HEK293 (cell line): ENCODE results near the gene ACP7.

ENCODE experiments used
- KLF9 ChIP-seq: fragments of 450-650 bp; formaldehyde crosslinking; IDR thresholded peaks from 2 replicates; pipeline ENCODE4 v1.5.1; 2016; ENCODE audit warnings: missing biosample characterization, missing genetic modification characterization, low read depth
- MYNN ChIP-seq: fragments of 450-650 bp; formaldehyde crosslinking; IDR thresholded peaks from 2 replicates; pipeline ENCODE4 v1.5.1; 2016; ENCODE audit warnings: missing biosample characterization, missing genetic modification characterization, borderline replicate concordance
- SETDB1 ChIP-seq: IDR thresholded peaks from one replicate; pipeline ENCODE4 v1.6.1; 2017; ENCODE audit warnings: mild to moderate bottlenecking, low read length, moderate library complexity, mixed read lengths; ENCODE audit not compliant: insufficient read length
- ZBTB1 ChIP-seq: fragments of 450-650 bp; formaldehyde crosslinking; IDR thresholded peaks from 2 replicates; pipeline ENCODE4 v1.5.1; 2016; ENCODE audit warnings: missing biosample characterization, missing genetic modification characterization
- ZNF114 ChIP-seq: fragments of 450-650 bp; formaldehyde crosslinking; IDR thresholded peaks from 2 replicates; pipeline ENCODE4 v1.5.0; 2017; ENCODE audit warnings: missing biosample characterization, missing genetic modification characterization
- ZNF157 ChIP-seq: fragments of 450-650 bp; formaldehyde crosslinking; IDR thresholded peaks from 2 replicates; pipeline ENCODE4 v1.5.1; 2016; ENCODE audit warnings: missing biosample characterization, missing genetic modification characterization
- ZNF174 ChIP-seq: fragments of 450-650 bp; formaldehyde crosslinking; IDR thresholded peaks from 2 replicates; pipeline ENCODE4 v1.5.0; 2017; ENCODE audit warnings: missing biosample characterization, mild to moderate bottlenecking, missing genetic modification characterization
- ZNF2 ChIP-seq: fragments of 450-650 bp; formaldehyde crosslinking; IDR thresholded peaks from 2 replicates; pipeline ENCODE4 v1.5.1; 2016; ENCODE audit warnings: missing biosample characterization, missing genetic modification characterization
- ZNF202 ChIP-seq: fragments of 450-650 bp; formaldehyde crosslinking; IDR thresholded peaks from 2 replicates; pipeline ENCODE4 v1.5.1; 2016; ENCODE audit warnings: missing biosample characterization, missing genetic modification characterization, borderline replicate concordance
- ZNF223 ChIP-seq: fragments of 450-650 bp; formaldehyde crosslinking; IDR thresholded peaks from 2 replicates; pipeline ENCODE4 v1.5.1; 2016; ENCODE audit warnings: missing biosample characterization, missing genetic modification characterization
- ZNF324 ChIP-seq: fragments of 450-650 bp; formaldehyde crosslinking; IDR thresholded peaks from 2 replicates; pipeline ENCODE4 v1.5.1; 2016; ENCODE audit warnings: missing biosample characterization, missing genetic modification characterization
- ZNF335 ChIP-seq: fragments of 450-650 bp; formaldehyde crosslinking; conservative IDR thresholded peaks from 2 replicates; pipeline ENCODE4 v1.5.1; 2016; ENCODE audit warnings: missing biosample characterization, missing genetic modification characterization
- ZNF391 ChIP-seq: fragments of 450-650 bp; formaldehyde crosslinking; IDR thresholded peaks from 2 replicates; pipeline ENCODE4 v1.5.1; 2016; ENCODE audit warnings: low read depth, missing biosample characterization, missing genetic modification characterization, borderline replicate concordance
- ZNF48 ChIP-seq: fragments of 450-650 bp; formaldehyde crosslinking; IDR thresholded peaks from 2 replicates; pipeline ENCODE4 v1.5.1; 2016; ENCODE audit warnings: missing biosample characterization, missing genetic modification characterization
- ZNF544 ChIP-seq: fragments of 450-650 bp; formaldehyde crosslinking; IDR thresholded peaks from 2 replicates; pipeline ENCODE4 v1.5.0; 2017; ENCODE audit warnings: missing biosample characterization, missing genetic modification characterization
- ZNF555 ChIP-seq: fragments of 450-650 bp; formaldehyde crosslinking; conservative IDR thresholded peaks from 2 replicates; pipeline ENCODE4 v1.5.1; 2017; ENCODE audit warnings: missing biosample characterization, mild to moderate bottlenecking, missing genetic modification characterization, inconsistent platforms
- ZNF623 ChIP-seq: fragments of 450-650 bp; formaldehyde crosslinking; IDR thresholded peaks from 2 replicates; pipeline ENCODE4 v1.5.1; 2016; ENCODE audit warnings: missing biosample characterization, missing genetic modification characterization
- ZNF626 ChIP-seq: fragments of 450-650 bp; sonication (Bioruptor Pico); formaldehyde crosslinking; IDR thresholded peaks from 2 replicates; pipeline ENCODE4 v1.5.1; 2018; ENCODE audit warnings: missing biosample characterization, missing genetic modification characterization, inconsistent platforms
- ZNF76 ChIP-seq: fragments of 450-650 bp; formaldehyde crosslinking; IDR thresholded peaks from 2 replicates; pipeline ENCODE4; 2016; ENCODE audit warnings: low read depth, missing biosample characterization, missing genetic modification characterization, borderline replicate concordance
- TF ChIP-seq, protein P1 (sequence below): fragments of 450-650 bp; formaldehyde crosslinking; IDR thresholded peaks from 2 replicates; pipeline ENCODE4 v1.5.1; 2016; ENCODE audit warnings: missing biosample characterization, missing genetic modification characterization
- TF ChIP-seq, protein P2 (sequence below): fragments of 450-650 bp; formaldehyde crosslinking; IDR thresholded peaks from 2 replicates; pipeline ENCODE4 v1.5.1; 2016; ENCODE audit warnings: missing biosample characterization, missing genetic modification characterization
- TF ChIP-seq, protein P3 (sequence below): fragments of 450-650 bp; formaldehyde crosslinking; IDR thresholded peaks from 2 replicates; pipeline ENCODE4 v1.5.0; 2017; ENCODE audit warnings: missing biosample characterization, missing genetic modification characterization, borderline replicate concordance
- TF ChIP-seq, protein P4 (sequence below): fragments of 450-650 bp; formaldehyde crosslinking; IDR thresholded peaks from 2 replicates; pipeline ENCODE4 v1.5.1; 2016; ENCODE audit warnings: missing biosample characterization, missing genetic modification characterization, low read depth
- TF ChIP-seq, protein P5 (sequence below): fragments of 450-650 bp; formaldehyde crosslinking; IDR thresholded peaks from 2 replicates; pipeline ENCODE4 v1.5.1; 2016; ENCODE audit warnings: missing biosample characterization, missing genetic modification characterization
- TF ChIP-seq, protein P6 (sequence below): sonication (generic); formaldehyde crosslinking; IDR thresholded peaks from 2 replicates; pipeline ENCODE4 v1.8.1; 2022; ENCODE audit warnings: mild to moderate bottlenecking, moderate library complexity, missing genetic modification reagents
- TF ChIP-seq, protein P7 (sequence below): fragments of 450-650 bp; formaldehyde crosslinking; IDR thresholded peaks from 2 replicates; pipeline ENCODE4 v1.5.1; 2017; ENCODE audit warnings: missing biosample characterization, missing genetic modification characterization
- TF ChIP-seq, protein P8 (sequence below): fragments of 450-650 bp; formaldehyde crosslinking; IDR thresholded peaks from 2 replicates; pipeline ENCODE4 v1.5.1; 2016; ENCODE audit warnings: missing biosample characterization, missing genetic modification characterization

Gene ACP7

DNA sequence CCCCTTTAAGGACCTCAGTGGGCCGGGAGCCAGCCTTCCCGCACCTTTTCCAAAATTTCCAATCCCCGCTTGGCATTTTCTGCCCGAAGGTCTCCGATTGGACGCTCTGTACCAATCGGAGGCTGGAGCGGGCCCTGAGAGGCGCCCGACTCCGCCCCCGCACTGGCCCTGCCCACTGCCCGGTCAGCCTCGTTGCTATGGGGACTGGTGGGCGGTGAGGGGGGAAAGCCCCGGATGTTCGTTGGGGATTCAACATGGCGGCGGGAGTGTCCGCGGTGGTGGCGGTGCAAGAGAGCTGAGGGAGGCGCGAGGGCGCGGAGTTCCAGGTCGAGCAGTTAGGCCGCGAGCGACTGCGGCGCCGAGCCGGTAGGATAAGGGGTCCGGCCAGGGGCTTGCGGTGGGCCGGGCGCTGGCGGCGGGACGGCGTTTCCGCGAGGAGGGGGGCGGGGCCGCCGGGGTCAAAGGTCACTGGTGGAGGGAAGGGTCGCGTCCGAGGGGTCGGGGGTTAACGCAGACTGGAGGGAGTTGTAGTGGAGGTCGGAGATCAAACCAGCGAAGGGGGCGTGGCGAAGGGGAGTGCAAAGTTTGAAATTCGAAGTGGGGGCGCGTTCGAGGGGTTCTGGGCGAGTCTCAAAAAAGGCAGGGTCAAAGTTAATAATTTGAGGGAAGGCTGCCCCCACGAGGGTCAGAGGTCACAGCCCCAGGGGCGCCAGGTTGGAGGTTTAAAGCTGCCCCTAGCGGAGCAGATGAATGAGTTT is 41.6 kb downstream of the ACP7 start, which contains the start of gene PAK4 (continued):
- TF ChIP-seq, protein P1, sequence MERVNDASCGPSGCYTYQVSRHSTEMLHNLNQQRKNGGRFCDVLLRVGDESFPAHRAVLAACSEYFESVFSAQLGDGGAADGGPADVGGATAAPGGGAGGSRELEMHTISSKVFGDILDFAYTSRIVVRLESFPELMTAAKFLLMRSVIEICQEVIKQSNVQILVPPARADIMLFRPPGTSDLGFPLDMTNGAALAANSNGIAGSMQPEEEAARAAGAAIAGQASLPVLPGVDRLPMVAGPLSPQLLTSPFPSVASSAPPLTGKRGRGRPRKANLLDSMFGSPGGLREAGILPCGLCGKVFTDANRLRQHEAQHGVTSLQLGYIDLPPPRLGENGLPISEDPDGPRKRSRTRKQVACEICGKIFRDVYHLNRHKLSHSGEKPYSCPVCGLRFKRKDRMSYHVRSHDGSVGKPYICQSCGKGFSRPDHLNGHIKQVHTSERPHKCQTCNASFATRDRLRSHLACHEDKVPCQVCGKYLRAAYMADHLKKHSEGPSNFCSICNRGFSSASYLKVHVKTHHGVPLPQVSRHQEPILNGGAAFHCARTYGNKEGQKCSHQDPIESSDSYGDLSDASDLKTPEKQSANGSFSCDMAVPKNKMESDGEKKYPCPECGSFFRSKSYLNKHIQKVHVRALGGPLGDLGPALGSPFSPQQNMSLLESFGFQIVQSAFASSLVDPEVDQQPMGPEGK (tag by site-specific recombination): peak; percentile 97
- TF ChIP-seq, protein P2, sequence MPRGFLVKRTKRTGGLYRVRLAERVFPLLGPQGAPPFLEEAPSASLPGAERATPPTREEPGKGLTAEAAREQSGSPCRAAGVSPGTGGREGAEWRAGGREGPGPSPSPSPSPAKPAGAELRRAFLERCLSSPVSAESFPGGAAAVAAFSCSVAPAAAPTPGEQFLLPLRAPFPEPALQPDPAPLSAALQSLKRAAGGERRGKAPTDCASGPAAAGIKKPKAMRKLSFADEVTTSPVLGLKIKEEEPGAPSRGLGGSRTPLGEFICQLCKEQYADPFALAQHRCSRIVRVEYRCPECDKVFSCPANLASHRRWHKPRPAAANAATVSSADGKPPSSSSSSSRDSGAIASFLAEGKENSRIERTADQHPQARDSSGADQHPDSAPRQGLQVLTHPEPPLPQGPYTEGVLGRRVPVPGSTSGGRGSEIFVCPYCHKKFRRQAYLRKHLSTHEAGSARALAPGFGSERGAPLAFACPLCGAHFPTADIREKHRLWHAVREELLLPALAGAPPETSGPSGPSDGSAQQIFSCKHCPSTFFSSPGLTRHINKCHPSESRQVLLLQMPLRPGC (tag by site-specific recombination): peak; percentile 89
- TF ChIP-seq, protein P3, sequence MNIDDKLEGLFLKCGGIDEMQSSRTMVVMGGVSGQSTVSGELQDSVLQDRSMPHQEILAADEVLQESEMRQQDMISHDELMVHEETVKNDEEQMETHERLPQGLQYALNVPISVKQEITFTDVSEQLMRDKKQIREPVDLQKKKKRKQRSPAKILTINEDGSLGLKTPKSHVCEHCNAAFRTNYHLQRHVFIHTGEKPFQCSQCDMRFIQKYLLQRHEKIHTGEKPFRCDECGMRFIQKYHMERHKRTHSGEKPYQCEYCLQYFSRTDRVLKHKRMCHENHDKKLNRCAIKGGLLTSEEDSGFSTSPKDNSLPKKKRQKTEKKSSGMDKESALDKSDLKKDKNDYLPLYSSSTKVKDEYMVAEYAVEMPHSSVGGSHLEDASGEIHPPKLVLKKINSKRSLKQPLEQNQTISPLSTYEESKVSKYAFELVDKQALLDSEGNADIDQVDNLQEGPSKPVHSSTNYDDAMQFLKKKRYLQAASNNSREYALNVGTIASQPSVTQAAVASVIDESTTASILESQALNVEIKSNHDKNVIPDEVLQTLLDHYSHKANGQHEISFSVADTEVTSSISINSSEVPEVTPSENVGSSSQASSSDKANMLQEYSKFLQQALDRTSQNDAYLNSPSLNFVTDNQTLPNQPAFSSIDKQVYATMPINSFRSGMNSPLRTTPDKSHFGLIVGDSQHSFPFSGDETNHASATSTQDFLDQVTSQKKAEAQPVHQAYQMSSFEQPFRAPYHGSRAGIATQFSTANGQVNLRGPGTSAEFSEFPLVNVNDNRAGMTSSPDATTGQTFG (tag by site-specific recombination): no peak
- TF ChIP-seq, protein P4, sequence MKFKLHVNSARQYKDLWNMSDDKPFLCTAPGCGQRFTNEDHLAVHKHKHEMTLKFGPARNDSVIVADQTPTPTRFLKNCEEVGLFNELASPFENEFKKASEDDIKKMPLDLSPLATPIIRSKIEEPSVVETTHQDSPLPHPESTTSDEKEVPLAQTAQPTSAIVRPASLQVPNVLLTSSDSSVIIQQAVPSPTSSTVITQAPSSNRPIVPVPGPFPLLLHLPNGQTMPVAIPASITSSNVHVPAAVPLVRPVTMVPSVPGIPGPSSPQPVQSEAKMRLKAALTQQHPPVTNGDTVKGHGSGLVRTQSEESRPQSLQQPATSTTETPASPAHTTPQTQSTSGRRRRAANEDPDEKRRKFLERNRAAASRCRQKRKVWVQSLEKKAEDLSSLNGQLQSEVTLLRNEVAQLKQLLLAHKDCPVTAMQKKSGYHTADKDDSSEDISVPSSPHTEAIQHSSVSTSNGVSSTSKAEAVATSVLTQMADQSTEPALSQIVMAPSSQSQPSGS (tag by site-specific recombination): no peak
- TF ChIP-seq ZNF223 (no peak), ZNF48 (tag by site-specific recombination) (no peak), ZBTB1 (tag by site-specific recombination) (peak; percentile 90; the same call in 1 of the 2 replicates), ZNF335 (tag by site-specific recombination) (peak; percentile 98), ZNF202 (tag by site-specific recombination) (no peak), MYNN (tag by site-specific recombination) (peak; percentile 69; the same call in 1 of the 2 replicates), SETDB1 (no peak), ZNF324 (tag by site-specific recombination) (peak; percentile 97), ZNF555 (no peak), KLF9 (tag by site-specific recombination) (peak; percentile 100), ZNF626 (tag by site-specific recombination) (no peak), ZNF391 (tag by site-specific recombination) (peak; percentile 98; the same call in 1 of the 2 replicates), ZNF114 (no peak), ZNF2 (tag by site-specific recombination) (peak; percentile 96), ZNF157 (tag by site-specific recombination) (peak; percentile 50; the same call in 1 of the 2 replicates), ZNF76 (peak; percentile 88), ZNF544 (tag by site-specific recombination) (no peak), ZNF623 (peak; percentile 41), ZNF174 (tag by site-specific recombination) (no peak)
- TF ChIP-seq, protein P5, sequence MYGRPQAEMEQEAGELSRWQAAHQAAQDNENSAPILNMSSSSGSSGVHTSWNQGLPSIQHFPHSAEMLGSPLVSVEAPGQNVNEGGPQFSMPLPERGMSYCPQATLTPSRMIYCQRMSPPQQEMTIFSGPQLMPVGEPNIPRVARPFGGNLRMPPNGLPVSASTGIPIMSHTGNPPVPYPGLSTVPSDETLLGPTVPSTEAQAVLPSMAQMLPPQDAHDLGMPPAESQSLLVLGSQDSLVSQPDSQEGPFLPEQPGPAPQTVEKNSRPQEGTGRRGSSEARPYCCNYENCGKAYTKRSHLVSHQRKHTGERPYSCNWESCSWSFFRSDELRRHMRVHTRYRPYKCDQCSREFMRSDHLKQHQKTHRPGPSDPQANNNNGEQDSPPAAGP (tag by site-specific recombination): peak; percentile 97
- TF ChIP-seq, protein P6, sequence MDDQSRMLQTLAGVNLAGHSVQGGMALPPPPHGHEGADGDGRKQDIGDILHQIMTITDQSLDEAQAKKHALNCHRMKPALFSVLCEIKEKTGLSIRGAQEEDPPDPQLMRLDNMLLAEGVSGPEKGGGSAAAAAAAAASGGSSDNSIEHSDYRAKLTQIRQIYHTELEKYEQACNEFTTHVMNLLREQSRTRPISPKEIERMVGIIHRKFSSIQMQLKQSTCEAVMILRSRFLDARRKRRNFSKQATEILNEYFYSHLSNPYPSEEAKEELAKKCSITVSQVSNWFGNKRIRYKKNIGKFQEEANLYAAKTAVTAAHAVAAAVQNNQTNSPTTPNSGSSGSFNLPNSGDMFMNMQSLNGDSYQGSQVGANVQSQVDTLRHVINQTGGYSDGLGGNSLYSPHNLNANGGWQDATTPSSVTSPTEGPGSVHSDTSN (CRISPR knock-in tag): peak; percentile 43; the same call in 1 of the 2 replicates
- TF ChIP-seq, protein P7, sequence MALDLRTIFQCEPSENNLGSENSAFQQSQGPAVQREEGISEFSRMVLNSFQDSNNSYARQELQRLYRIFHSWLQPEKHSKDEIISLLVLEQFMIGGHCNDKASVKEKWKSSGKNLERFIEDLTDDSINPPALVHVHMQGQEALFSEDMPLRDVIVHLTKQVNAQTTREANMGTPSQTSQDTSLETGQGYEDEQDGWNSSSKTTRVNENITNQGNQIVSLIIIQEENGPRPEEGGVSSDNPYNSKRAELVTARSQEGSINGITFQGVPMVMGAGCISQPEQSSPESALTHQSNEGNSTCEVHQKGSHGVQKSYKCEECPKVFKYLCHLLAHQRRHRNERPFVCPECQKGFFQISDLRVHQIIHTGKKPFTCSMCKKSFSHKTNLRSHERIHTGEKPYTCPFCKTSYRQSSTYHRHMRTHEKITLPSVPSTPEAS: peak; percentile 71; the same call in 1 of the 2 replicates
- TF ChIP-seq, protein P8, sequence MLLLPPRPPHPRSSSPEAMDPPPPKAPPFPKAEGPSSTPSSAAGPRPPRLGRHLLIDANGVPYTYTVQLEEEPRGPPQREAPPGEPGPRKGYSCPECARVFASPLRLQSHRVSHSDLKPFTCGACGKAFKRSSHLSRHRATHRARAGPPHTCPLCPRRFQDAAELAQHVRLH (tag by site-specific recombination): peak; percentile 92
